T-helper 22 cell (primary cell): ENCODE measurements around the gene TMEM11.

Experiments used
- DNase-seq: peaks from one replicate; pipeline ENCODE4 v3.0.0-alpha.2; 2020; ENCODE audit warnings: low read depth

The TMEM11 gene

GRCh38 chr17:21184570-21184969, 29.4 kb downstream of the TMEM11 start:
- no peak for DNase-seq

- no peak for DNase-seq
Observed at GRCh38 chr17:21183468-21183867, 30.5 kb downstream of the TMEM11 start.

- DNase-seq: no peak
Observed at GRCh38 chr17:21177854-21178600, 35.9 kb downstream of the TMEM11 start.

GRCh38 chr17:21177401-21177800, 36.6 kb downstream of the TMEM11 start:
- no peak for DNase-seq

GRCh38 chr17:21176773-21177395, 37.1 kb downstream of the TMEM11 start:
- DNase-seq: no peak

- no peak for DNase-seq
Observed at GRCh38 chr17:21174713-21175112, 39.2 kb downstream of the TMEM11 start.

- no peak for DNase-seq
Observed at GRCh38 chr17:21174186-21174585, 39.8 kb downstream of the TMEM11 start.

- DNase-seq: no peak
Observed at GRCh38 chr17:21173543-21173942, 40.4 kb downstream of the TMEM11 start.

- DNase-seq: no peak
Observed at GRCh38 chr17:21172846-21173245, 41.1 kb downstream of the TMEM11 start.

GRCh38 chr17:21171970-21172510, 41.9 kb downstream of the TMEM11 start:
- DNase-seq: no peak

GRCh38 chr17:21171309-21171922, 42.5 kb downstream of the TMEM11 start:
- no peak for DNase-seq

GRCh38 chr17:21170809-21171208, 43.2 kb downstream of the TMEM11 start:
- DNase-seq: no peak

GRCh38 chr17:21169496-21169895, 44.5 kb downstream of the TMEM11 start:
- no peak for DNase-seq

- DNase-seq: no peak
Observed at GRCh38 chr17:21168555-21168865, 45.5 kb downstream of the TMEM11 start.

GRCh38 chr17:21167303-21167702, 46.7 kb downstream of the TMEM11 start:
- no peak for DNase-seq

GRCh38 chr17:21166595-21167210, 47.3 kb downstream of the TMEM11 start:
- no peak for DNase-seq

- DNase-seq: no peak
Observed at GRCh38 chr17:21165922-21166594, 47.9 kb downstream of the TMEM11 start.

GRCh38 chr17:21164620-21165019, 49.3 kb downstream of the TMEM11 start:
- no peak for DNase-seq

- no peak for DNase-seq
Observed at GRCh38 chr17:21164216-21164615, 49.7 kb downstream of the TMEM11 start.

- DNase-seq: no peak
Observed at GRCh38 chr17:21163101-21163500, 50.9 kb downstream of the TMEM11 start.

- no peak for DNase-seq
Observed at GRCh38 chr17:21162394-21162775, 51.6 kb downstream of the TMEM11 start.
